SU-DHL-6 (cell line): Measurements from ENCODE around the gene RNF31.

Experiments
- EZH2phosphoT487 ChIP-seq: fragments of 200-600 bp; sonication (generic), shearing (Covaris generic); conservative IDR thresholded peaks from 2 replicates; pipeline ENCODE4 v1.6.1; 2018; ENCODE audit warnings: mild to moderate bottlenecking, antibody characterized with exemption, low read length, moderate library complexity, mixed read lengths
- TF ChIP-seq, protein P1 (sequence below): fragments of 200-600 bp; sonication (generic); IDR thresholded peaks from one replicate; pipeline ENCODE4 v1.5.1; 2017; ENCODE audit warnings: antibody characterized with exemption, mild to moderate bottlenecking, low read length, moderate library complexity; ENCODE audit not compliant: insufficient read depth, poor library complexity, severe bottlenecking

DNA sequence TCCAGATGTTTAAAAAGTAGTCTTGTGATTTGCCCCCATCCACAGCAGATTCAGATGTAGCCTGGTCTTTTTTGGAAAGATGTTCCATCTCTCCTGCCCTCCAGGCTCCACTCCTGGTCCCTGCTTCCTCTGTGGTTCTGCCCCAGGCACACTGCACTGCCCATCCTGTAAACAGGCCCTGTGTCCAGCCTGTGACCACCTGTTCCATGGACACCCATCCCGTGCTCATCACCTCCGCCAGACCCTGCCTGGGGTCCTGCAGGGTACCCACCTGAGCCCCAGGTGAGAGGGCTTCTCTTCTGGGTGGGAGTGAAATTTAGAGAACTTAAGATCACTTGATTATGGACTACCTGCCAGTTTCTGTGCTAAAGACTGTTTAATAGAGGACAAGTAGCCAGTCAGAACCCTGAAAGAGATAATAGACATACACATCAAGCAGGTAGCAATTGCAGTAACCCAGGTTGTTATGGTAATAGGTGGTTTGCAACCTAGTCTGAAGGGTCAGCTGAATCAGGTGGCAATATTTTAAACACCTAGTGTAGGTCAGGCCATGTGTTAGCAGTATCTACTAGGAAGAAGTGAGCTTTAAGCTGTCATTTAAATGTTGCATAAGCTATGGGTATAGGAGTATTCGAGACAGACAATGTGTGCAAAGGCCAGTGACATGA is 2.1 kb downstream of the RNF31 start:
- TF ChIP-seq, protein P1, sequence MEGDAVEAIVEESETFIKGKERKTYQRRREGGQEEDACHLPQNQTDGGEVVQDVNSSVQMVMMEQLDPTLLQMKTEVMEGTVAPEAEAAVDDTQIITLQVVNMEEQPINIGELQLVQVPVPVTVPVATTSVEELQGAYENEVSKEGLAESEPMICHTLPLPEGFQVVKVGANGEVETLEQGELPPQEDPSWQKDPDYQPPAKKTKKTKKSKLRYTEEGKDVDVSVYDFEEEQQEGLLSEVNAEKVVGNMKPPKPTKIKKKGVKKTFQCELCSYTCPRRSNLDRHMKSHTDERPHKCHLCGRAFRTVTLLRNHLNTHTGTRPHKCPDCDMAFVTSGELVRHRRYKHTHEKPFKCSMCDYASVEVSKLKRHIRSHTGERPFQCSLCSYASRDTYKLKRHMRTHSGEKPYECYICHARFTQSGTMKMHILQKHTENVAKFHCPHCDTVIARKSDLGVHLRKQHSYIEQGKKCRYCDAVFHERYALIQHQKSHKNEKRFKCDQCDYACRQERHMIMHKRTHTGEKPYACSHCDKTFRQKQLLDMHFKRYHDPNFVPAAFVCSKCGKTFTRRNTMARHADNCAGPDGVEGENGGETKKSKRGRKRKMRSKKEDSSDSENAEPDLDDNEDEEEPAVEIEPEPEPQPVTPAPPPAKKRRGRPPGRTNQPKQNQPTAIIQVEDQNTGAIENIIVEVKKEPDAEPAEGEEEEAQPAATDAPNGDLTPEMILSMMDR, result no peak
- no peak for TF ChIP-seq EZH2phosphoT487
